ENCODE results near the gene POM121L2.

- no peak for TF ChIP-seq ZNF274 (IDR thresholded peaks at IDR 0.05; ENCODE audit: low read depth, low read length)
- no peak for TF ChIP-seq SP1 (IDR thresholded peaks at IDR 0.05; ENCODE audit: low read depth)
- TF ChIP-seq POLR2AphosphoS5 (IDR thresholded peaks at IDR 0.05; ENCODE audit: low read depth, low read length): no peak
- TF ChIP-seq SIN3A (IDR thresholded peaks at IDR 0.05; ENCODE audit: low read depth): no peak
- TF ChIP-seq CTCF (IDR thresholded peaks at IDR 0.05 in 2 of 3, conservative IDR thresholded peaks at IDR 0.05 in 1 of 3; ENCODE audit: borderline replicate concordance in 1 of 3, insufficient read depth in 1 of 3, low read depth in 2 of 3, low read length in 2 of 3): no peak
Measured at GRCh38 chr6:27286141-27286540, 25.9 kb downstream of the POM121L2 start.
